Activated CD4-positive, CD25-positive, alpha-beta regulatory T cell treated with anti-CD3 and anti-CD28 coated beads, Interleukin-2, amount 50 U/mL, for 16 hours (primary cell): ENCODE measurements around the gene MAZ.

ENCODE experiments used
- DNase-seq: peaks from one replicate; pipeline ENCODE4 v3.0.0-alpha.2; 2020; ENCODE audit warnings: low read depth, low spot score

MAZ gene

GRCh38 chr16:29857133-29857760 lies 50.9 kb downstream of the MAZ start:
- no peak for DNase-seq

GRCh38 chr16:29858149-29858849 lies 52.0 kb downstream of the MAZ start:
- no peak for DNase-seq

- DNase-seq, result no peak
These were observed 52.6 kb downstream of the MAZ start for GRCh38 chr16:29858974-29859373.

- no peak for DNase-seq
These were observed 53.9 kb downstream of the MAZ start for GRCh38 chr16:29860218-29860617.
